CD14-positive monocyte (primary cell): ENCODE data around the gene DOCK8. TPM values are rescaled to one million over a fixed set of nuclear protein-coding genes. Genes with fewer than 3 reads are reported as not detected.

Source experiments
- DNase-seq, 3 donors: peaks; one replicate each; pipeline ENCODE4 v3.0.0-alpha.2; 2011 to 2022
- H2AFZ ChIP-seq: 2 replicates; pipeline ENCODE4 v1.6.0; 2012; ENCODE audit warnings: mild to moderate bottlenecking, low read depth, low read length, inconsistent platforms; ENCODE audit not compliant: insufficient read depth, poor library complexity, severe bottlenecking
- H3K27ac ChIP-seq, 2 donors: 1 replicate in 1 of 2; 2 replicates in 1 of 2; pipeline ENCODE4 v1.5.1; 2012 to 2013; ENCODE audit warnings: low read length in 2 of 2, control low read depth in 1 of 2, inconsistent platforms in 1 of 2, low read depth in 1 of 2, mild to moderate bottlenecking in 1 of 2
- H3K27me3 ChIP-seq, 2 donors: one replicate each; pipeline versions ENCODE4 v1.6.0 to v1.6.1; 2011 to 2013; ENCODE audit warnings: low read length in 2 of 2; ENCODE audit not compliant: control insufficient read depth in 2 of 2, insufficient read depth in 2 of 2
- H3K36me3 ChIP-seq, 2 donors: replicated peaks in 1 of 2; 1 replicate in 1 of 2; 2 replicates in 1 of 2; pipeline versions ENCODE4 v1.5.1 to v1.6.1; 2012 to 2013; ENCODE audit warnings: low read length in 2 of 2, control low read depth in 1 of 2, inconsistent platforms in 1 of 2, mild to moderate bottlenecking in 1 of 2; ENCODE audit not compliant: insufficient read depth in 2 of 2, control insufficient read depth in 1 of 2
- H3K4me1 ChIP-seq, 2 donors: 1 replicate in 1 of 2; 2 replicates in 1 of 2; pipeline versions ENCODE4 v1.5.1 to v1.6.1; 2012 to 2013; ENCODE audit warnings: low read length in 2 of 2, control low read depth in 1 of 2, inconsistent platforms in 1 of 2, mild to moderate bottlenecking in 1 of 2, moderate library complexity in 1 of 2; ENCODE audit not compliant: insufficient read depth in 2 of 2, control insufficient read depth in 1 of 2
- H3K4me2 ChIP-seq: replicated peaks from 2 replicates; pipeline ENCODE3; 2012; ENCODE audit warnings: low read length, moderate library complexity, mild to moderate bottlenecking; ENCODE audit not compliant: poor library complexity, severe bottlenecking; ENCODE audit errors: extremely low read depth
- H3K4me3 ChIP-seq, 3 experiments: fragments of 200-600 bp in 1 of 3; sonication (generic) in 1 of 3; replicated peaks in 1 of 3; 1 replicate in 2 of 3; 2 replicates in 1 of 3; pipeline ENCODE4 v1.5.1; 2011 to 2013; ENCODE audit warnings: low read length in 3 of 3, mild to moderate bottlenecking in 3 of 3, control low read depth in 2 of 3, low read depth in 2 of 3, inconsistent platforms in 1 of 3, moderate library complexity in 1 of 3
- H3K79me2 ChIP-seq: 2 replicates; pipeline ENCODE4 v1.6.0; 2012; ENCODE audit warnings: mild to moderate bottlenecking, control low read depth, inconsistent platforms, low read length, moderate library complexity; ENCODE audit not compliant: insufficient read depth
- H3K9ac ChIP-seq: 2 replicates; pipeline ENCODE4 v1.6.0; 2017; ENCODE audit warnings: low read length, mild to moderate bottlenecking; ENCODE audit not compliant: insufficient read depth, poor library complexity, severe bottlenecking
- H3K9me3 ChIP-seq, 2 donors: replicated peaks in 1 of 2; 1 replicate in 1 of 2; 2 replicates in 1 of 2; pipeline versions ENCODE4 v1.5.1 to v1.6.1; 2012 to 2013; ENCODE audit warnings: low read length in 2 of 2, control low read depth in 1 of 2; ENCODE audit not compliant: control insufficient read depth in 1 of 2, insufficient read depth in 1 of 2
- H4K20me1 ChIP-seq: 2 replicates; pipeline ENCODE4 v1.6.0; 2012; ENCODE audit warnings: mild to moderate bottlenecking, low read length, control low read depth, moderate library complexity; ENCODE audit not compliant: insufficient read depth
- H3K27ac Mint-ChIP-seq, 7 donors: one replicate each; pipeline ENCODE4 v1.8.0; 2020; ENCODE audit warnings: mild to moderate bottlenecking in 7 of 7, mixed read lengths in 7 of 7, moderate library complexity in 6 of 7, inconsistent platforms in 2 of 7
- H3K27me3 Mint-ChIP-seq, 3 donors: one replicate each; pipeline ENCODE4 v1.8.0; 2021 to 2022; ENCODE audit warnings: low read depth in 3 of 3, mild to moderate bottlenecking in 3 of 3, mixed read lengths in 3 of 3, moderate library complexity in 3 of 3, inconsistent platforms in 1 of 3
- H3K36me3 Mint-ChIP-seq, 2 donors: one replicate each; pipeline ENCODE4 v1.8.0; 2020; ENCODE audit warnings: mixed read lengths in 2 of 2, inconsistent platforms in 1 of 2, mild to moderate bottlenecking in 1 of 2
- H3K4me1 Mint-ChIP-seq: one replicate; pipeline ENCODE4 v1.8.0; 2020; ENCODE audit warnings: mild to moderate bottlenecking, mixed read lengths
- H3K4me3 Mint-ChIP-seq, 2 donors: one replicate each; pipeline ENCODE4 v1.8.0; 2020; ENCODE audit warnings: mild to moderate bottlenecking in 2 of 2, mixed read lengths in 2 of 2, moderate library complexity in 1 of 2
- H3K9me3 Mint-ChIP-seq, 7 donors: one replicate each; pipeline ENCODE4 v1.8.0; 2020 to 2022; ENCODE audit warnings: mixed read lengths in 7 of 7, mild to moderate bottlenecking in 6 of 7, moderate library complexity in 6 of 7, inconsistent platforms in 2 of 7
- WGBS: methylation state at CpG from one replicate; pipeline ENCODE4 v1.1.5; 2013; ENCODE audit warnings: missing lambda C conversion rate; ENCODE audit not compliant: insufficient coverage; 5-methylcytosine and 5-hydroxymethylcytosine counted together
- intact Hi-C, 2 donors: fragments of 100-400 bp; cut with micrococcal nuclease; formaldehyde crosslinking; loops; one replicate each; pipeline versions ENCODE4 v1.15.0 to v1.15.1; 2023
- polyA plus RNA-seq, 3 donors: library from polyadenylated mRNA; depleted of rRNA in 1 of 3; unstranded in 2 of 3; stranded (reverse) in 1 of 3; fragments of 300-500 nt in 2 of 3; fragments of >200 nt in 1 of 3; fragmentation: Illumina TruSeq in 2 of 3; gene quantifications; 1 replicate in 2 of 3; 2 replicates in 1 of 3; pipeline ENCODE4 v1.2.3, GENCODE V29; 2012 to 2021
- TF ChIP-seq, protein P1 (sequence below): fragments of 200-600 bp; IDR thresholded peaks from one replicate; pipeline ENCODE4 v1.8.0; 2022; ENCODE audit warnings: antibody characterized with exemption, mild to moderate bottlenecking

DOCK8 gene
- polyA plus RNA-seq, 3 donors = 46.8 to 100 (median 95.4) TPM

DNA sequence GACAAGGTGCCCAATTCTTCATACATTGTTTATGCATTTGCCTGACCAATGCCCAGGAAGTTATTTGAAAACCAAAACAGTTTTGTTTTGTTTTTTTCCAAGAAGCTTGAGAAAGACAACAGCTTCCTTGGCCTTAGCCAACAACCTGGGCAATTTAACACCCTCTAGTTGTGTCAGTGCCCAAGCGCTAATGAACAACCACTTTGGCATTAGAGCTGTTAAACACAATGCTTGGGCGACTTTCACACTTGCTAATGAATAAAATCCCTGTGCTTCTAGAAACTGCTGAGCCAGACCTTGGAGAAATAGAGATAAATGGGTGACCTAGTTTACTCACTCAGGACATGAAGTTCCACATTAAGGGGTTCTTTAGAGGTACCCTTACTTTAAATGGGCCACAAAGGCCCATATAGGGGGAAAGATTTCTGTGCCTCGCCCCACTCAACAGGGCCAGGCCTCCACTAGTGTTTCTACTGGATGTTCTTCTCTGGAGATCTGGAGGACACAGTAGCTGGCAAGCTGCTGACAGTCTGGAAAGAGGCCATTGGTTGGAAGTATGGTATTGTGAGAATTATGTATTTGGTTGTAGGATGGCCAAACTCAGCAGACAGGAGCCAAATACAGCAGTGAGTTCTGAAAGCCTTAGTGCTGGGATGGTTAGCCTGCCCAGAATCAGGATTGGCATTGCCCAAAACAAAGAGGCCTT, 179.8 kb downstream of the DOCK8 start:
- Mint-ChIP-seq H3K4me1 (no peaks in the 10 kb centered on the region), H3K27ac (peak overlapping the region in 3 of 7 donors; percentile 27 to 54 (median 54)), H3K4me3 (no peak overlapping the region), H3K36me3 (peaks cover 86 to 95% of the 10 kb centered on the region in 2 donors), H3K27me3 (peaks cover 0 to 1% (median 0%) of the 10 kb centered on the region in 3 donors), H3K9me3 (peaks cover 0 to 2% (median 0%) of the 10 kb centered on the region in 7 donors)
- intact Hi-C loops = loop anchor here in 1 of 2 donors (5.0 kb wide), 1 partner anchor 53 kb away; no protein-coding TSS in a partner anchor
- Histone ChIP-seq H3K27me3 (no peaks in the 10 kb centered on the region), H3K4me2 (no peak overlapping the region), H3K79me2 (no peaks in the 10 kb centered on the region), H3K9ac (no peak overlapping the region), H3K27ac (peak overlapping the region in 1 of 2 donors; percentile 38), H4K20me1 (peaks cover 93% of the 10 kb centered on the region), H2AFZ (no peak overlapping the region), H3K4me3 (no peak overlapping the region), H3K9me3 (no peaks in the 10 kb centered on the region), H3K4me1 (no peaks in the 10 kb centered on the region), H3K36me3 (peaks cover 96 to 100% of the 10 kb centered on the region in 2 donors)
- 100% methylated on average over 2 of the region's 3 CpGs for WGBS
- TF ChIP-seq, protein P1, sequence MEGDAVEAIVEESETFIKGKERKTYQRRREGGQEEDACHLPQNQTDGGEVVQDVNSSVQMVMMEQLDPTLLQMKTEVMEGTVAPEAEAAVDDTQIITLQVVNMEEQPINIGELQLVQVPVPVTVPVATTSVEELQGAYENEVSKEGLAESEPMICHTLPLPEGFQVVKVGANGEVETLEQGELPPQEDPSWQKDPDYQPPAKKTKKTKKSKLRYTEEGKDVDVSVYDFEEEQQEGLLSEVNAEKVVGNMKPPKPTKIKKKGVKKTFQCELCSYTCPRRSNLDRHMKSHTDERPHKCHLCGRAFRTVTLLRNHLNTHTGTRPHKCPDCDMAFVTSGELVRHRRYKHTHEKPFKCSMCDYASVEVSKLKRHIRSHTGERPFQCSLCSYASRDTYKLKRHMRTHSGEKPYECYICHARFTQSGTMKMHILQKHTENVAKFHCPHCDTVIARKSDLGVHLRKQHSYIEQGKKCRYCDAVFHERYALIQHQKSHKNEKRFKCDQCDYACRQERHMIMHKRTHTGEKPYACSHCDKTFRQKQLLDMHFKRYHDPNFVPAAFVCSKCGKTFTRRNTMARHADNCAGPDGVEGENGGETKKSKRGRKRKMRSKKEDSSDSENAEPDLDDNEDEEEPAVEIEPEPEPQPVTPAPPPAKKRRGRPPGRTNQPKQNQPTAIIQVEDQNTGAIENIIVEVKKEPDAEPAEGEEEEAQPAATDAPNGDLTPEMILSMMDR = no peak
- no peak for DNase-seq

GRCh38 chr9:396396-396795, 181.7 kb downstream of the DOCK8 start:
- intact Hi-C loops = no loop called here
- no peak overlapping the region for H3K4me3 ChIP-seq
- peaks cover 79 to 92% of the 10 kb centered on the region in 2 donors for H3K36me3 Mint-ChIP-seq
- no peaks in the 10 kb centered on the region for H3K27me3 ChIP-seq
- 100% methylated on average over 2 of the region's 3 CpGs for WGBS
- no peaks in the 10 kb centered on the region for H3K79me2 ChIP-seq
- H4K20me1 ChIP-seq = peaks cover 84% of the 10 kb centered on the region
- no peak overlapping the region for H2AFZ ChIP-seq
- H3K27me3 Mint-ChIP-seq = peaks cover 0 to 1% (median 0%) of the 10 kb centered on the region in 3 donors
- no peaks in the 10 kb centered on the region for H3K4me1 ChIP-seq
- H3K4me3 Mint-ChIP-seq = no peak overlapping the region
- no peaks in the 10 kb centered on the region for H3K9me3 ChIP-seq
- no peak overlapping the region for H3K27ac ChIP-seq
- peak overlapping the region in 1 of 7 donors; percentile 18 for H3K27ac Mint-ChIP-seq
- peaks cover 0 to 2% (median 0%) of the 10 kb centered on the region in 7 donors for H3K9me3 Mint-ChIP-seq
- TF ChIP-seq, protein P1 = no peak
- no peak for DNase-seq
- no peaks in the 10 kb centered on the region for H3K4me1 Mint-ChIP-seq
- H3K4me2 ChIP-seq = no peak overlapping the region
- no peak overlapping the region for H3K9ac ChIP-seq
- peaks cover 90 to 100% of the 10 kb centered on the region in 2 donors for H3K36me3 ChIP-seq
